ENCODE data around the gene TMEM184B. TPM values are rescaled to one million over a fixed set of nuclear protein-coding genes. Genes with fewer than 3 reads are reported as not detected.

The TMEM184B gene
- total RNA-seq, 1 donor from 2014 or later: 81.0 TPM

- H3K27me3 Mint-ChIP-seq (ENCODE audit: unreplicated experiment): no peaks in the 10 kb centered on the region
- TF ChIP-seq, protein P1, sequence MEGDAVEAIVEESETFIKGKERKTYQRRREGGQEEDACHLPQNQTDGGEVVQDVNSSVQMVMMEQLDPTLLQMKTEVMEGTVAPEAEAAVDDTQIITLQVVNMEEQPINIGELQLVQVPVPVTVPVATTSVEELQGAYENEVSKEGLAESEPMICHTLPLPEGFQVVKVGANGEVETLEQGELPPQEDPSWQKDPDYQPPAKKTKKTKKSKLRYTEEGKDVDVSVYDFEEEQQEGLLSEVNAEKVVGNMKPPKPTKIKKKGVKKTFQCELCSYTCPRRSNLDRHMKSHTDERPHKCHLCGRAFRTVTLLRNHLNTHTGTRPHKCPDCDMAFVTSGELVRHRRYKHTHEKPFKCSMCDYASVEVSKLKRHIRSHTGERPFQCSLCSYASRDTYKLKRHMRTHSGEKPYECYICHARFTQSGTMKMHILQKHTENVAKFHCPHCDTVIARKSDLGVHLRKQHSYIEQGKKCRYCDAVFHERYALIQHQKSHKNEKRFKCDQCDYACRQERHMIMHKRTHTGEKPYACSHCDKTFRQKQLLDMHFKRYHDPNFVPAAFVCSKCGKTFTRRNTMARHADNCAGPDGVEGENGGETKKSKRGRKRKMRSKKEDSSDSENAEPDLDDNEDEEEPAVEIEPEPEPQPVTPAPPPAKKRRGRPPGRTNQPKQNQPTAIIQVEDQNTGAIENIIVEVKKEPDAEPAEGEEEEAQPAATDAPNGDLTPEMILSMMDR (IDR thresholded peaks at IDR 0.05; ENCODE audit: partially characterized antibody, unreplicated experiment): no peak
- DNase-seq: no peak
- peaks cover 2% of the 10 kb centered on the region for H3K9me3 Mint-ChIP-seq (ENCODE audit: unreplicated experiment)
- H3K36me3 Mint-ChIP-seq (ENCODE audit: unreplicated experiment): peaks cover 3% of the 10 kb centered on the region
- H3K4me1 Mint-ChIP-seq (ENCODE audit: low read depth, unreplicated experiment): peaks cover 14% of the 10 kb centered on the region
- no peak overlapping the region for H3K27ac Mint-ChIP-seq (ENCODE audit: unreplicated experiment)
- H3K4me3 Mint-ChIP-seq (ENCODE audit: unreplicated experiment): no peak overlapping the region
These were observed 17.1 kb downstream of the TMEM184B start for GRCh38 chr22:38255697-38256096.

DNA sequence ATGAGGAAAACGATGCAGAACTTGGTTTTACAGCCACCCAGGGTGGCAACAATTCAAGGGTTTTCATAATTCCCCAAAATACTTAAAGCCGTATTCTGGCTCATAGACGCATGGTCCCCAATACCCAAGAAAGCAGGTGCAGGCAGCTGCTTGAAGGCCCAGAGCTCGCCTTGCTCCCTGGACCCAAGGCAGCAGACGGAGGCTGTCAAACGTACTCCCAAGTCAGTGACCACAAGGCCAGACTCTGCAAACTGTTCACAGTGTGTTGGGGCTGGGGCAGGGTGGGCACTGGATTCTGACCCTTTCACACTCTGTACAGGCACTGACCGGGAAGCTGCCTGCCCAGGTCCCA, 21.5 kb downstream of the TMEM184B start:
- TF ChIP-seq, protein P1 (IDR thresholded peaks at IDR 0.05; ENCODE audit: partially characterized antibody, unreplicated experiment): no peak
- DNase-seq: no peak
- Mint-ChIP-seq H3K27me3 (ENCODE audit: unreplicated experiment) (peaks cover 5% of the 10 kb centered on the region), H3K9me3 (ENCODE audit: unreplicated experiment) (peaks cover 6% of the 10 kb centered on the region), H3K36me3 (ENCODE audit: unreplicated experiment) (peaks cover 11% of the 10 kb centered on the region), H3K27ac (ENCODE audit: unreplicated experiment) (no peak overlapping the region), H3K4me3 (ENCODE audit: unreplicated experiment) (no peak overlapping the region), H3K4me1 (ENCODE audit: low read depth, unreplicated experiment) (peaks cover 4% of the 10 kb centered on the region)

GRCh38 chr22:38250643-38251340, 22.0 kb downstream of the TMEM184B start:
- Mint-ChIP-seq H3K4me1 (ENCODE audit: low read depth, unreplicated experiment) (peaks cover 4% of the 10 kb centered on the region), H3K27me3 (ENCODE audit: unreplicated experiment) (peaks cover 5% of the 10 kb centered on the region), H3K27ac (ENCODE audit: unreplicated experiment) (no peak overlapping the region), H3K36me3 (ENCODE audit: unreplicated experiment) (peaks cover 11% of the 10 kb centered on the region), H3K4me3 (ENCODE audit: unreplicated experiment) (no peak overlapping the region), H3K9me3 (ENCODE audit: unreplicated experiment) (peaks cover 6% of the 10 kb centered on the region)
- TF ChIP-seq, protein P1 (IDR thresholded peaks at IDR 0.05; ENCODE audit: partially characterized antibody, unreplicated experiment): no peak
- DNase-seq: no peak

GRCh38 chr22:38249803-38250642, 22.8 kb downstream of the TMEM184B start:
- Mint-ChIP-seq H3K4me3 (ENCODE audit: unreplicated experiment) (no peak overlapping the region), H3K27me3 (ENCODE audit: unreplicated experiment) (peaks cover 5% of the 10 kb centered on the region), H3K27ac (ENCODE audit: unreplicated experiment) (no peak overlapping the region), H3K36me3 (ENCODE audit: unreplicated experiment) (peaks cover 11% of the 10 kb centered on the region), H3K9me3 (ENCODE audit: unreplicated experiment) (peaks cover 6% of the 10 kb centered on the region), H3K4me1 (ENCODE audit: low read depth, unreplicated experiment) (peaks cover 4% of the 10 kb centered on the region)
- DNase-seq: no peak
- TF ChIP-seq, protein P1 (IDR thresholded peaks at IDR 0.05; ENCODE audit: partially characterized antibody, unreplicated experiment): no peak

GRCh38 chr22:38249301-38249700, 23.5 kb downstream of the TMEM184B start:
- no peak for DNase-seq
- Mint-ChIP-seq H3K27ac (ENCODE audit: unreplicated experiment) (no peak overlapping the region), H3K36me3 (ENCODE audit: unreplicated experiment) (peaks cover 11% of the 10 kb centered on the region), H3K4me3 (ENCODE audit: unreplicated experiment) (no peak overlapping the region), H3K9me3 (ENCODE audit: unreplicated experiment) (peaks cover 6% of the 10 kb centered on the region), H3K4me1 (ENCODE audit: low read depth, unreplicated experiment) (peaks cover 4% of the 10 kb centered on the region), H3K27me3 (ENCODE audit: unreplicated experiment) (peaks cover 5% of the 10 kb centered on the region)
- TF ChIP-seq, protein P1 (IDR thresholded peaks at IDR 0.05; ENCODE audit: partially characterized antibody, unreplicated experiment): no peak

Measured in glutamatergic neuron (in vitro differentiated cells).